ENCODE measurements around the gene NEK4.

- TF ChIP-seq CTCF (IDR thresholded peaks at IDR 0.05) (no peak), POLR2A (IDR thresholded peaks at IDR 0.05) (no peak)
Measured at GRCh38 chr3:52724511-52724910, 46.2 kb downstream of the NEK4 start.
